Neural cell (in vitro differentiated cells): ENCODE results near the gene PIEZO1. TPM values are rescaled to one million over a fixed set of nuclear protein-coding genes. Genes with fewer than 3 reads are reported as not detected.

Experiments
- H2AFZ ChIP-seq: fragments of 200-600, 300-800 bp; sonication (generic), shearing (Covaris generic); 2 replicates; pipeline ENCODE4 v1.6.0; 2014; ENCODE audit warnings: low read depth, mild to moderate bottlenecking, antibody characterized with exemption, low read length, moderate library complexity
- H3F3A ChIP-seq: fragments of 200-600 bp; shearing (Covaris generic); 2 replicates; pipeline ENCODE4 v1.6.1; 2016; ENCODE audit warnings: mild to moderate bottlenecking, moderate library complexity, mixed read lengths, antibody characterized with exemption, low read length; ENCODE audit not compliant: insufficient read depth, poor library complexity, severe bottlenecking
- H3K27ac ChIP-seq: fragments of 200-600, 300-800 bp; sonication (generic), shearing (Covaris generic); 2 replicates; pipeline ENCODE4 v1.5.1; 2014; ENCODE audit warnings: mild to moderate bottlenecking, low read length, moderate library complexity
- H3K27me3 ChIP-seq: fragments of 300-800, 200-600 bp; sonication (generic), shearing (Covaris generic); 2 replicates; pipeline ENCODE4 v1.6.0; 2014; ENCODE audit warnings: mild to moderate bottlenecking, low read depth, low read length, moderate library complexity; ENCODE audit not compliant: insufficient read depth
- H3K36me3 ChIP-seq: fragments of 300-800, 200-600 bp; sonication (generic), shearing (Covaris generic); 2 replicates; pipeline ENCODE4 v1.5.1; 2014; ENCODE audit warnings: mild to moderate bottlenecking, antibody characterized with exemption, low read length, moderate library complexity; ENCODE audit not compliant: insufficient read depth
- H3K4me2 ChIP-seq: fragments of 300-800, 200-600 bp; sonication (generic), shearing (Covaris generic); 2 replicates; pipeline ENCODE4 v1.6.0; 2014; ENCODE audit warnings: mild to moderate bottlenecking, low read length
- H3K4me3 ChIP-seq: fragments of 300-800, 200-600 bp; sonication (generic), shearing (Covaris generic); 2 replicates; pipeline ENCODE4 v1.5.1; 2014; ENCODE audit warnings: mild to moderate bottlenecking, low read length, moderate library complexity
- H3K79me2 ChIP-seq: fragments of 200-600 bp; shearing (Covaris generic); replicated peaks from 2 replicates; pipeline ENCODE4 v1.6.0; 2014; ENCODE audit warnings: mild to moderate bottlenecking, low read length, moderate library complexity; ENCODE audit not compliant: insufficient read depth
- H3K9ac ChIP-seq: fragments of 300-800, 200-600 bp; sonication (generic), shearing (Covaris generic); 2 replicates; pipeline ENCODE4 v1.6.1; 2016; ENCODE audit warnings: mild to moderate bottlenecking, low read length, mixed read lengths
- H3K9me2 ChIP-seq: fragments of 200-600 bp; shearing (Covaris generic); 2 replicates; pipeline ENCODE4 v1.6.1; 2016; ENCODE audit warnings: mild to moderate bottlenecking, low read length, mixed read lengths; ENCODE audit not compliant: insufficient read depth
- H3K9me3 ChIP-seq: fragments of 200-600, 300-800 bp; sonication (generic), shearing (Covaris generic); 2 replicates; pipeline ENCODE4 v1.6.1; 2016; ENCODE audit warnings: mild to moderate bottlenecking, mixed run types, low read length, moderate library complexity, mixed read lengths
- H4K20me1 ChIP-seq: fragments of 200-600 bp; shearing (Covaris generic); 2 replicates; pipeline ENCODE4 v1.6.1; 2016; ENCODE audit warnings: mild to moderate bottlenecking, mixed run types; ENCODE audit not compliant: insufficient read depth
- CTCF ChIP-seq: fragments of 450-650 bp; IDR thresholded peaks from 2 replicates; pipeline ENCODE4 v1.5.1; 2014; ENCODE audit warnings: antibody characterized with exemption, mild to moderate bottlenecking, moderate library complexity; ENCODE audit not compliant: poor library complexity, severe bottlenecking
- EP300 ChIP-seq: fragments of 450-650 bp; conservative IDR thresholded peaks from 2 replicates; pipeline ENCODE4 v1.6.1; 2014; ENCODE audit warnings: antibody characterized with exemption, mild to moderate bottlenecking, moderate library complexity; ENCODE audit not compliant: poor library complexity, severe bottlenecking
- EZH2 ChIP-seq: fragments of 200-600, 300-800 bp; shearing (Covaris generic), sonication (generic); IDR thresholded peaks from 2 replicates; pipeline ENCODE4 v1.6.1; 2014; ENCODE audit warnings: antibody characterized with exemption, low read length, borderline replicate concordance, mild to moderate bottlenecking; ENCODE audit not compliant: insufficient read depth, poor library complexity, severe bottlenecking
- MXI1 ChIP-seq: fragments of 450-650 bp; conservative IDR thresholded peaks from 2 replicates; pipeline ENCODE4 v1.6.1; 2014; ENCODE audit warnings: antibody characterized with exemption, mild to moderate bottlenecking; ENCODE audit not compliant: poor library complexity, severe bottlenecking
- POLR2AphosphoS5 ChIP-seq: IDR thresholded peaks from 2 replicates; pipeline ENCODE4 v1.6.1; 2012
- RAD21 ChIP-seq: fragments of 450-650 bp; conservative IDR thresholded peaks from 2 replicates; pipeline ENCODE4 v1.6.1; 2014; ENCODE audit warnings: antibody characterized with exemption, mild to moderate bottlenecking, moderate library complexity
- SMC3 ChIP-seq: fragments of 450-650 bp; conservative IDR thresholded peaks from 2 replicates; pipeline ENCODE4 v1.6.1; 2014; ENCODE audit warnings: antibody characterized with exemption, mild to moderate bottlenecking, moderate library complexity; ENCODE audit not compliant: poor library complexity
- TAF1 ChIP-seq: IDR thresholded peaks from 2 replicates; pipeline ENCODE4 v1.6.1; 2012; ENCODE audit warnings: low read depth
- polyA plus RNA-seq: library from polyadenylated mRNA; depleted of rRNA; stranded (reverse); fragments of >200 nt; gene quantifications from 2 replicates; pipeline ENCODE4 v1.2.3, GENCODE V29; 2014
- TF ChIP-seq, protein P1 (sequence below): IDR thresholded peaks from 2 replicates; pipeline ENCODE4 v1.6.1; 2012; ENCODE audit warnings: borderline replicate concordance

PIEZO1 gene
- polyA plus RNA-seq, 1 donor from 2014 or later = not detected

- Histone ChIP-seq H3K4me2 (no peak overlapping the region), H4K20me1 (no peaks in the 10 kb centered on the region), H3K9me2 (no peaks in the 10 kb centered on the region), H3K9me3 (no peaks in the 10 kb centered on the region), H3K4me3 (no peak overlapping the region), H3K27ac (no peak overlapping the region), H2AFZ (no peak overlapping the region), H3K27me3 (no peaks in the 10 kb centered on the region), H3F3A (no peaks in the 10 kb centered on the region), H3K36me3 (no peaks in the 10 kb centered on the region), H3K79me2 (no peaks in the 10 kb centered on the region), H3K9ac (no peak overlapping the region)
- TF ChIP-seq EP300 = no peak
- no peak for TF ChIP-seq SMC3
- TF ChIP-seq RAD21 = no peak
- no peak for TF ChIP-seq MXI1
- TF ChIP-seq EZH2 = no peak
- no peak for TF ChIP-seq TAF1
- TF ChIP-seq CTCF = no peak
- TF ChIP-seq, protein P1, sequence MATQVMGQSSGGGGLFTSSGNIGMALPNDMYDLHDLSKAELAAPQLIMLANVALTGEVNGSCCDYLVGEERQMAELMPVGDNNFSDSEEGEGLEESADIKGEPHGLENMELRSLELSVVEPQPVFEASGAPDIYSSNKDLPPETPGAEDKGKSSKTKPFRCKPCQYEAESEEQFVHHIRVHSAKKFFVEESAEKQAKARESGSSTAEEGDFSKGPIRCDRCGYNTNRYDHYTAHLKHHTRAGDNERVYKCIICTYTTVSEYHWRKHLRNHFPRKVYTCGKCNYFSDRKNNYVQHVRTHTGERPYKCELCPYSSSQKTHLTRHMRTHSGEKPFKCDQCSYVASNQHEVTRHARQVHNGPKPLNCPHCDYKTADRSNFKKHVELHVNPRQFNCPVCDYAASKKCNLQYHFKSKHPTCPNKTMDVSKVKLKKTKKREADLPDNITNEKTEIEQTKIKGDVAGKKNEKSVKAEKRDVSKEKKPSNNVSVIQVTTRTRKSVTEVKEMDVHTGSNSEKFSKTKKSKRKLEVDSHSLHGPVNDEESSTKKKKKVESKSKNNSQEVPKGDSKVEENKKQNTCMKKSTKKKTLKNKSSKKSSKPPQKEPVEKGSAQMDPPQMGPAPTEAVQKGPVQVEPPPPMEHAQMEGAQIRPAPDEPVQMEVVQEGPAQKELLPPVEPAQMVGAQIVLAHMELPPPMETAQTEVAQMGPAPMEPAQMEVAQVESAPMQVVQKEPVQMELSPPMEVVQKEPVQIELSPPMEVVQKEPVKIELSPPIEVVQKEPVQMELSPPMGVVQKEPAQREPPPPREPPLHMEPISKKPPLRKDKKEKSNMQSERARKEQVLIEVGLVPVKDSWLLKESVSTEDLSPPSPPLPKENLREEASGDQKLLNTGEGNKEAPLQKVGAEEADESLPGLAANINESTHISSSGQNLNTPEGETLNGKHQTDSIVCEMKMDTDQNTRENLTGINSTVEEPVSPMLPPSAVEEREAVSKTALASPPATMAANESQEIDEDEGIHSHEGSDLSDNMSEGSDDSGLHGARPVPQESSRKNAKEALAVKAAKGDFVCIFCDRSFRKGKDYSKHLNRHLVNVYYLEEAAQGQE = no peak
- no peak for TF ChIP-seq POLR2AphosphoS5
These were observed 58.6 kb downstream of the PIEZO1 start for GRCh38 chr16:88726408-88726749.

DNA sequence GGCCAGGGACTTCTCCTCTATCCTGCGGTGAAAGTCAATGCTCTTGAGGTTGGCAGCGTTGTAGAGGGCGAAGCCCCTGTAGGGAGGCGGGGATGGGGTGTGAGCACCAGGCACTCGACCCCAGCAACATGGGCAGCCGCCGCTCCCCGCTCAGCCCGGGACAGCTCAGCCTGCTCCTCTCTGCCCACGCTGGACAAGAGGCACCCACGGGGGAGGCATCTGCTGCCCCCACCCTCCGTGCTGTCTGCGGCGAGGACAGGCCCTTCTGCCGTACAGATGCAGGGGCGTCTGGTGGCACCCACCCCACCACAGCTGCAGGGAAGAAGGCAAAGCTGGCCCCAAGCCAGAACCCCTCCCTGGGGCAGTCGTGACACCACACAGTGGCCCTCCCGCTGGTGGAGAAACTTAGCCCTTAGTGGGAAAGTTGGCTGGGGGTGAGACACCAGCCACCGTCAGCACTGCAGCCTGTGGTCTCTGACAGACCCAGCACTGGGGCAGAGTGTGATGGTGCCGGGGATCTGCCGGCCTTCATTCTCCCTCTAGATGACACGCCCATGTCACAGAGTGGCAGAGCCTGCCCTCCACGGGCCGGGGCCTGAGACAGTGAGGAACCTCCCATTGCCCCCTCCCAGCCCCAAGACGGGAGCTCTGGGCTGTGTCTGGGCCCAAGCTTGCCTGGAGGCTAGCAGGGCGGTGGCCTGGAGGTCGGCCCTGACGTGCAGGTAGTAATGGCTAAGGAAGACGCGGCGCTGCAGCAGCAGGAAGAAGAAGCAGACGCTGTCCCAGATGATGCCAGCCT lies 59.2 kb downstream of the PIEZO1 start:
- Histone ChIP-seq H2AFZ (no peak overlapping the region), H3K79me2 (no peaks in the 10 kb centered on the region), H3K4me3 (no peak overlapping the region), H3K9ac (no peak overlapping the region), H3K27me3 (no peaks in the 10 kb centered on the region), H3K4me2 (no peak overlapping the region), H3K9me2 (no peaks in the 10 kb centered on the region), H4K20me1 (no peaks in the 10 kb centered on the region), H3K9me3 (no peaks in the 10 kb centered on the region), H3K36me3 (no peaks in the 10 kb centered on the region), H3F3A (no peaks in the 10 kb centered on the region), H3K27ac (no peak overlapping the region)
- TF ChIP-seq RAD21 (no peak), POLR2AphosphoS5 (no peak), TAF1 (no peak), MXI1 (no peak), EZH2 (no peak), EP300 (no peak), SMC3 (no peak), CTCF (no peak)
- TF ChIP-seq, protein P1 = no peak
